T1000 (cell line): Measurements from ENCODE around the gene HADHA.
A peak's percentile ranks its signal among the peaks of the same experiment; 100 is the strongest.
"Not testable (repeated sequence)": the region's sequence is repeated elsewhere in the genome, so short reads cannot be mapped to it uniquely, and the experiment has no call there.

Source experiments
- DNase-seq: peaks from one replicate; lab custom pipeline; 2025; ENCODE audit warnings: mixed read lengths; lab: John Stamatoyannopoulos, UW

HADHA gene

GRCh38 chr2:26244309-26245230 lies at the start of gene HADHA, which contains the start of gene HADHB:
TSS of gene HADHA (minus strand) at chr2:26244632. CDS start at chr2:26244596, 36 bp downstream.
TSS of gene HADHB (plus strand) at chr2:26244939. CDS start at chr2:26254255, 9,316 bp downstream.
- DNase-seq: peak; percentile 95

- DNase-seq: no peak
Measured at GRCh38 chr2:26292646-26293045, 48.2 kb upstream of the HADHA start.

GRCh38 chr2:26290001-26290400 lies 45.6 kb upstream of the HADHA start:
- DNase-seq: no peak

- no peak for DNase-seq
Measured at GRCh38 chr2:26285931-26286330, 41.5 kb upstream of the HADHA start.

DNA sequence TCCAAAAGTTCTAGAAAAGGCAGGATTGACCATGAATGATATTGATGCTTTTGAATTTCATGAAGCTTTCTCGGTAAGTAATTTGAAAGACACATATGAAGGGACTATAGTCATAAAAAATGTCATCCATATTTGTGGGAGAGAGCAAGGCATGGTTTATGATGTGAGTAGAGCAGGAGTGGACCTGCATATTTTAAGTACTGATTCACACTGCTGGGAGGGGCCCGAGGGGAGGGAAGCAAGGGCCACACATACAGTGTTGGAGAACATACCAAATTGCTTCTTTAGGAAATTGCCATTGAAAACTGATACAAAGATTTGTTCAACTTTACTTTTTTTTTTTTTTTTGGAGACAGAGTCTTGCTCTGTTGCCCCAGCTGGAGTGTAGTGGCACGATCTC lies 39.7 kb upstream of the HADHA start:
- DNase-seq: no peak

- no peak for DNase-seq
Measured at GRCh38 chr2:26283606-26284005, 39.2 kb upstream of the HADHA start.

- no peak for DNase-seq
Measured at GRCh38 chr2:26281226-26281625, 36.8 kb upstream of the HADHA start.

DNA sequence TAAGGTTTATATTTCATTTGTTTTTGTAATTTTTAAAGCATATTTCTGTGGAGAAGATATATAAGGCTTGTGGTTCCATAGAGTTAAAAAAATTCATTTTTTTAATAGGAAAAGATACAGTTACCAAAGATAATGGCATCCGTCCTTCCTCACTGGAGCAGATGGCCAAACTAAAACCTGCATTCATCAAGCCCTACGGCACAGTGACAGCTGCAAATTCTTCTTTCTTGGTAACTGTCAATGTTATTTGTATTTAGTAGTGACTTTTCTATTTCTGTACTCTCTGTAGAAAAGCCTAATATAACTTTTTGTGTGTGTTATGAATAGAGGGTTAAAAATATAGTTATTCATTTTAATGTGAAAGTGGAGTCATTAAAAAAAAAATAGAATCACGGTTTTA lies 35.5 kb upstream of the HADHA start:
- DNase-seq: no peak

DNA sequence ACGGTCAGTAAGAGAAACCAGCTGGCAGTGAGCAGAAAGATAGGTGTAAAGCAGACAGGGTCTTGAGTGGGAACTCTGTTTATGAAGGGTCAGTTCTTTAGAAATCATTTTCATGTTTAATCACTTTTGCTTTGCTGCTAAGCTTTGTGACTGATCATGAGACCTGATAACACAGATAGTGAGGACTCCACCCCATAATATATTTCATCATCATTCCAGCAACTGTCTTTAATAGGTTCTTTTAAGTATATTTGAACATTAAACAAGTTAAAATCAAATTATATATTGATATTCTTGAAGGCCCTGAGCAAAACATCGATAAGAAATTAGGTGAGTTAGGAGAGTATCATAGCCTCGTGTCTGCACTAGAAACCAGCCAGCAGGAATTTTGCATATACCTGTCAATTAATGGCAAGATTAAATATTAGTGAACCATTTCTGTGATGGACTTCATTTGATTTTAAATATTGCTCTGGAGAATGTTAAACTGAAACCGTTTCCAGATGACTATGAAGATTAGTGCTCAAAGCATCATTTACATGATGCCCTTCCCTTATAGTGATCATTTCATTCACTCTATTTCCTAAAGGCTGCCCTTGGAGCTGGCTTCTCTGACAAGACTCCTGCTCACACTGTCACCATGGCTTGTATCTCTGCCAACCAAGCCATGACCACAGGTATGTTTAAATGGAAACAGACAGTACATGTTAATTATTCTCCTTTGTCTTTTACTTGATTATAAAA lies 32.2 kb upstream of the HADHA start:
- DNase-seq: no peak

GRCh38 chr2:26274058-26274613 lies 29.7 kb upstream of the HADHA start:
- no peak for DNase-seq

DNA sequence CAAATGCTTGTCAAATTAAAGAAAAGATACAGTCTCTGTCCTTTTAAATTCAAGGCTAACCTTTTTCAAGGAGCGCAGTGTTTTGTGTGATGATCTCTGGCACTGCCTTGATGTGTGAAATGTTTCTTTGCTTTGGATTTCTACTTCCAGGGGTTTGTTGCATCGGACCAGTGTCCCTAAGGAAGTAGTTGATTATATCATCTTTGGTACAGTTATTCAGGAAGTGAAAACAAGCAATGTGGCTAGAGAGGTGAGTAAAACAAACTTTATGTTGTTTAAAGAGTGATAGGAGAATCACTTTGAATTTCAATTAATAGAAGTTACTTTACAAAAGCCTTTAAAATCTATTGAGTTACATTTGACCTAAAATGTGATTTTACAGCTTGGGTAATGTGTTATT lies 29.1 kb upstream of the HADHA start:
- no peak for DNase-seq

DNA sequence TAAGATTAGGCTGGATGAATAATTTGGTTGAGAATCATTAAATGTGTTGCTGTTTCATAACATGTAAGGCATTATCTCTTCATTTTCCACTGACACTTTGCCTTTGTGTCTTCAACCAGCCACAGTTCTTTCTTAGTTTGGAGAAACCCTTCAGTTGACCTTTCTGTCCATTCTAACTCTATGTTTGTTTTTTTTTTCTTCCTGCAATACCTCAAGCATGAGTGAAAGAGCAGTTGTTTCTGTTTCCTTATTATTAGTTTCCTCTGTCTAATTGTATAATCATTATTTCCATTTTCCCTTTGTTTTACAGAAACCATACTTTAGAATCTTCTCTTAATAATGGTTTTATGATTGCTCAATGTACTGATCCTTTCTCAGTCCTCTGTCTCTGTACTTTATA lies 25.9 kb upstream of the HADHA start:
- no peak for DNase-seq

- DNase-seq: no peak
Measured at GRCh38 chr2:26269571-26270158, 25.2 kb upstream of the HADHA start.

- not testable (repeated sequence) for DNase-seq
Measured at GRCh38 chr2:26268670-26269385, 24.4 kb upstream of the HADHA start.

GRCh38 chr2:26268213-26268612 lies 23.8 kb upstream of the HADHA start:
- no peak for DNase-seq

GRCh38 chr2:26258836-26259235 lies 14.4 kb upstream of the HADHA start:
- not testable (repeated sequence) for DNase-seq

DNA sequence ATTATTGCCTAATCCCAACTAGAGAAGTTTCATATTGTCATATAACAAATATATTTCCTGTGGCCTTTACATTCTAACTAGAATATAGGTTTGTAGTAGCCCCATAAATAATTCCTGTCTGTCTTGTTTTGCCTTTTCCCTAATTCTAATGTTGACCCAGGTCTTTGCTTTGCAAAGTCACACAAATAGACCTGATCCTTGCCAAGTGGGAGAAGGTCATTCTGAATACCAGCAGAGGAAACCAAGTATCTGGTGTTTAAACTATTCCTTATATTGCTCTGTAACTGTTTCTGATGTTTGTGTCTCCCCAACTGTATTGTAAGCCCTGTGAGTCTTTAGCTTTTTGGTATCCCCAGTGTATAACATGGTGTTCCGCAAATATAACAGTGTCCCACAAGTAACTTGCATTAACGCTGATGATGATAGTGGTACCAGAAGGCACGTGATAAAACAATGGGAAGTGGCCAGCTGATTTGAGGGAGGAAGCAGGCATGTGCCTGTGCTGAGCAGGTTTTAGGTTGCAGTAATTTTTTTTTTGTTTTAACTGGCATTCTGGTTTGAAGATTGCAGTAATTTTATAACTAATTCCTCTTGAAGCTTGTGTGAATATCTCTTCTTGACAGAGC lies 11.4 kb upstream of the HADHA start:
- DNase-seq: no peak

GRCh38 chr2:26251893-26252292 lies 7.5 kb upstream of the HADHA start:
- DNase-seq: no peak

DNA sequence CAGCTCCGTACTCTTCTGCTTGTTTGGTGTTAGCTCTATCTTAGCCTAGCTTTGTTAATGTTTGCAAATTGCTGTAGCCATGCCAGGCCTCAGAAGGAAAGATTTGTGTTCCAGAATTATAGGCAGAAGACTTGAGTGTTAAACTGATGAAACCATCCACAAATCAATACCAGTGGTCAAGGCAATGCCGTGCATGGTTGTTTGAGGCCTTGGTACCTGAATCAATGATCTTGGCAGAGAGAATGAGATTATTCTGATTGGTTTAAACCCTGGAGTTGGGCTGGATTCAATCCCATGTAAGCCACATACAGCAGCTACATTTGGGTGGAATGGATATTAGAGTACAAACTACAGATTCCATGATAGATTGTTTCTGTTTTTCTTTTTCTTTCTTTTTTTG lies 5.2 kb upstream of the HADHA start:
- DNase-seq: no peak

GRCh38 chr2:26246818-26247217 lies 2.4 kb upstream of the HADHA start:
- no peak for DNase-seq

- DNase-seq: no peak
Measured at GRCh38 chr2:26245810-26246209, 1.4 kb upstream of the HADHA start.
